ENCODE data around the gene PSMB9.

DNA sequence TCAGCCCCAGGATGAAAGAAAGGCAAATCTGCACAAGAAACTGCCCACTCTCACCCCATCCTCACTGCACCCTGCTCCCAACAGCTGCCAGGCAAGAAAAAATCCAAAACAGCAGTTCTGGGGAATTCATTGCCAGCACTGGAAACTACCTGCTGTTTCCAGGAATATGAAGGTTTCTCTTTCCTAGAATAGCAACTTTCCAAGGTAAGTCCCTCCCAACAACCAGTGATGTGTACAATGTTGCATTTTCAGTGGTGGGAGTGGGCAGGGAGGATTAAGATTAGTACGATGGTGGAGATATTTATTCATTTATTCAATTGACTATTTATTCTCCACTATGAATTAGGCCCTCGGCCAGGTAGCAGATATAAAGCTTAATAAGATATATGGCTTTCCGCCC, 27.0 kb upstream of the PSMB9 start:
- TF ChIP-seq CREB1 (IDR thresholded peaks at IDR 0.05; ENCODE audit: low read depth) (no peak), TAF1 (IDR thresholded peaks at IDR 0.05; ENCODE audit: low read depth) (no peak), MAX (IDR thresholded peaks at IDR 0.05) (no peak), EGR1 (IDR thresholded peaks at IDR 0.05) (no peak), YY1 (IDR thresholded peaks at IDR 0.05; ENCODE audit: low read depth) (no peak)
- TF ChIP-seq, protein P1, sequence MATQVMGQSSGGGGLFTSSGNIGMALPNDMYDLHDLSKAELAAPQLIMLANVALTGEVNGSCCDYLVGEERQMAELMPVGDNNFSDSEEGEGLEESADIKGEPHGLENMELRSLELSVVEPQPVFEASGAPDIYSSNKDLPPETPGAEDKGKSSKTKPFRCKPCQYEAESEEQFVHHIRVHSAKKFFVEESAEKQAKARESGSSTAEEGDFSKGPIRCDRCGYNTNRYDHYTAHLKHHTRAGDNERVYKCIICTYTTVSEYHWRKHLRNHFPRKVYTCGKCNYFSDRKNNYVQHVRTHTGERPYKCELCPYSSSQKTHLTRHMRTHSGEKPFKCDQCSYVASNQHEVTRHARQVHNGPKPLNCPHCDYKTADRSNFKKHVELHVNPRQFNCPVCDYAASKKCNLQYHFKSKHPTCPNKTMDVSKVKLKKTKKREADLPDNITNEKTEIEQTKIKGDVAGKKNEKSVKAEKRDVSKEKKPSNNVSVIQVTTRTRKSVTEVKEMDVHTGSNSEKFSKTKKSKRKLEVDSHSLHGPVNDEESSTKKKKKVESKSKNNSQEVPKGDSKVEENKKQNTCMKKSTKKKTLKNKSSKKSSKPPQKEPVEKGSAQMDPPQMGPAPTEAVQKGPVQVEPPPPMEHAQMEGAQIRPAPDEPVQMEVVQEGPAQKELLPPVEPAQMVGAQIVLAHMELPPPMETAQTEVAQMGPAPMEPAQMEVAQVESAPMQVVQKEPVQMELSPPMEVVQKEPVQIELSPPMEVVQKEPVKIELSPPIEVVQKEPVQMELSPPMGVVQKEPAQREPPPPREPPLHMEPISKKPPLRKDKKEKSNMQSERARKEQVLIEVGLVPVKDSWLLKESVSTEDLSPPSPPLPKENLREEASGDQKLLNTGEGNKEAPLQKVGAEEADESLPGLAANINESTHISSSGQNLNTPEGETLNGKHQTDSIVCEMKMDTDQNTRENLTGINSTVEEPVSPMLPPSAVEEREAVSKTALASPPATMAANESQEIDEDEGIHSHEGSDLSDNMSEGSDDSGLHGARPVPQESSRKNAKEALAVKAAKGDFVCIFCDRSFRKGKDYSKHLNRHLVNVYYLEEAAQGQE (IDR thresholded peaks at IDR 0.05; ENCODE audit: low read depth), result no peak
